ENCODE data around the gene HPF1. TPM values are rescaled to one million over a fixed set of nuclear protein-coding genes. Genes with fewer than 3 reads are reported as not detected.
"Not testable (repeated sequence)": the region's sequence is repeated elsewhere in the genome, so short reads cannot be mapped to it uniquely, and the experiment has no call there.

HPF1 gene
- total RNA-seq, 1 experiment from 2014 or later: 18.2 TPM

- no peaks in the 10 kb centered on the region for H3K36me3 ChIP-seq (ENCODE audit: insufficient read depth, low read length)
- H3K27ac ChIP-seq (ENCODE audit: low read length): no peak overlapping the region
- H3K9ac ChIP-seq (ENCODE audit: low read length): no peak overlapping the region
- H3K9me3 ChIP-seq (ENCODE audit: low read length): no peaks in the 10 kb centered on the region
- no peak for DNase-seq
- H2AFZ ChIP-seq (ENCODE audit: low read length): no peak overlapping the region
- H3K4me3 ChIP-seq (ENCODE audit: low read length): no peak overlapping the region
- H3K27me3 ChIP-seq (ENCODE audit: low read length): no peaks in the 10 kb centered on the region
- H3K4me2 ChIP-seq (ENCODE audit: low read depth, low read length, poor library complexity, severe bottlenecking): no peak overlapping the region
- no peaks in the 10 kb centered on the region for H4K20me1 ChIP-seq (ENCODE audit: insufficient read depth, low read depth, low read length)
- H3K9me2 ChIP-seq (replicated peaks; ENCODE audit: insufficient read depth, low read length): no peaks in the 10 kb centered on the region
- H3K4me1 ChIP-seq (ENCODE audit: low read length): peaks cover 5% of the 10 kb centered on the region
- no peaks in the 10 kb centered on the region; the same call in 1 of the 2 replicates for H3K79me2 ChIP-seq (ENCODE audit: low read length)
Measured at GRCh38 chr4:169761846-169762245, 4.1 kb upstream of the HPF1 start.

DNA sequence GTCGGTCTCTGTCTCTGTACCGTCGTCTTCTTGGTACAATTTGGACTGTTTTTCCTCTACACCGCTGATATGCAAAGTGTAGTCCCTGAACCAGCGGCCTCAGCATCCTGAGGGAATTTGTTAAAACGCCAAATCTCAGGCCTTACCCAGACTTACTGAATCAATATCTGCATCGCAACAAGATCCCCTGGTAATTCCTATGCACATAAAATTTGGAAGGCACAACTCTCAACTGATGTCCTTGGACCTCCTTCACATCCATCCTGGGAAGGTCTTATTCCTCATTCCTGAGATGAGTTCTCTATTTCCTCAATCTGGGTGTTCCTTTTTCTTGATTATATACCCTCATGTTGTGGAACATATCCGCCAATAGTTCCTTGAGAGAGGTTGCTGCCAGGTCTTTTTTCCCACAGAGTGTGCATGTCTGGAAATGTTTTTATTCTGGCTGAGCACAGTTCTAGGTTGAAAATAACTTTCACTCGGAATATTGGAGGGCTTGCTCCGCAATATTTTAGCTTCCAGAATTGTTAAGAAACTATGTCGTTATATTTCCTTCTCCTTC lies 738 bp upstream of the HPF1 start:
- Histone ChIP-seq H3K9me3 (ENCODE audit: low read length) (no peaks in the 10 kb centered on the region), H3K4me2 (ENCODE audit: low read depth, low read length, poor library complexity, severe bottlenecking) (peak overlapping the region; percentile 78), H3K4me1 (ENCODE audit: low read length) (peaks cover 14% of the 10 kb centered on the region), H3K36me3 (ENCODE audit: insufficient read depth, low read length) (no peaks in the 10 kb centered on the region), H3K9ac (ENCODE audit: low read length) (peak overlapping the region; percentile 81), H4K20me1 (ENCODE audit: insufficient read depth, low read depth, low read length) (no peaks in the 10 kb centered on the region), H2AFZ (ENCODE audit: low read length) (peak overlapping the region; percentile 71; the same call in 1 of the 2 replicates), H3K9me2 (replicated peaks; ENCODE audit: insufficient read depth, low read length) (no peaks in the 10 kb centered on the region), H3K27me3 (ENCODE audit: low read length) (no peaks in the 10 kb centered on the region), H3K27ac (ENCODE audit: low read length) (no peak overlapping the region), H3K79me2 (ENCODE audit: low read length) (peaks cover 24% of the 10 kb centered on the region), H3K4me3 (ENCODE audit: low read length) (peak overlapping the region; percentile 19; the same call in 1 of the 2 replicates)
- no peak for DNase-seq

DNA sequence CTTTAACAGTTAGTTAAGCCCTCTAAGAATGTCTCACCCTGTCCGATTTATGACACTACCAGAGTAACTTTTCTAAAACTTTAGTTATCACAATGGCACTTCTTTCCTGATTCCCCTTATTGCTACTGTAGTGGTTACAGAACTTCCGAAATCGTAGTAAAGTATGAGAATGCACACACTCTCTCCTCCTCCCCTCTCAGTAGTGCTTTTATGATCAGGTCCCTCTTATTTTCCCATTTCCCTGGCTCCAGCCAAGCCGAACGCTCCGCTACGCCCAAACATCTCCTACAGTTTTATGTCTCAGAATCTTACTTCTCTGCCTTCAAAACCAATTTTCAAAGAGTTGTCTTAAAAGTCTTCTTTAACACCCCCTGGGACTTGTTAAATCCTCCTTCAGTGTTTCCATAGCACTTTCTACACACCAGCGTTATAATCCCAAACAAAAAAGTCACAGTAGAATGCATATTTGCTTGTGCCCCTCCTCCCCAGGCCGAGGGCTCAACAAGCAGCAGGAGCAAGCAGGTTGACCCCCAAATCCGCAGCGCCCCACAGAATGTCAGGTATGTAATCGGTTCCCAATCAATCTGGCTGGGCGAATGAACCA lies 671 bp downstream of the HPF1 start:
- Histone ChIP-seq H3K9me2 (replicated peaks; ENCODE audit: insufficient read depth, low read length) (no peaks in the 10 kb centered on the region), H2AFZ (ENCODE audit: low read length) (peak overlapping the region; percentile 24; the same call in 1 of the 2 replicates), H3K4me3 (ENCODE audit: low read length) (peak overlapping the region; percentile 91), H3K36me3 (ENCODE audit: insufficient read depth, low read length) (no peaks in the 10 kb centered on the region), H3K27ac (ENCODE audit: low read length) (no peak overlapping the region), H4K20me1 (ENCODE audit: insufficient read depth, low read depth, low read length) (no peaks in the 10 kb centered on the region), H3K4me1 (ENCODE audit: low read length) (peaks cover 14% of the 10 kb centered on the region), H3K4me2 (ENCODE audit: low read depth, low read length, poor library complexity, severe bottlenecking) (peak overlapping the region; percentile 78), H3K9me3 (ENCODE audit: low read length) (no peaks in the 10 kb centered on the region), H3K9ac (ENCODE audit: low read length) (peak overlapping the region; percentile 81), H3K79me2 (ENCODE audit: low read length) (peaks cover 24% of the 10 kb centered on the region), H3K27me3 (ENCODE audit: low read length) (no peaks in the 10 kb centered on the region)
- peak; percentile 42 for DNase-seq

DNA sequence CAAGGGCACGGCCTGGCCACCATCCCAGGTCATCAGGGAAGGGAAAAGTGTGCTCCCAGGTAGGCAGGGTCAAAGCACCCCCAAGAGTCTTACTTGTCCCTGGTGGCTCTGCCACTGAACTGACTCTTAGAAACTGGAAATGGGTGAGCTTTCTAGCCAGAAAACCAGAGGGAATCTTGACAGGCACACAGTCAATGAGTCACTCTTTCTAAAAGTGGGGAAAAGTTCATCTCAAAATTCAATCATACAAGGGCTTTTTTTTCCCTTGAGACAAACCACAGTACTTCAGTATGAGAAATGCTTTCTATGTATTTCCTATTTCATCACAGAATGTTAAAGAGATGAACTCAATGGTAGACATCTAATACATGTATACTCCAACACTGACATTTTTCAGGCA lies 12.5 kb downstream of the HPF1 start:
- H3K9ac ChIP-seq (ENCODE audit: low read length): no peak overlapping the region
- H4K20me1 ChIP-seq (ENCODE audit: insufficient read depth, low read depth, low read length): no peaks in the 10 kb centered on the region
- H3K79me2 ChIP-seq (ENCODE audit: low read length): no peaks in the 10 kb centered on the region; the same call in 1 of the 2 replicates
- no peak overlapping the region for H3K27ac ChIP-seq (ENCODE audit: low read length)
- no peaks in the 10 kb centered on the region for H3K36me3 ChIP-seq (ENCODE audit: insufficient read depth, low read length)
- H2AFZ ChIP-seq (ENCODE audit: low read length): no peak overlapping the region
- H3K27me3 ChIP-seq (ENCODE audit: low read length): no peaks in the 10 kb centered on the region
- H3K9me2 ChIP-seq (replicated peaks; ENCODE audit: insufficient read depth, low read length): no peaks in the 10 kb centered on the region
- no peaks in the 10 kb centered on the region for H3K4me1 ChIP-seq (ENCODE audit: low read length)
- no peak overlapping the region for H3K4me3 ChIP-seq (ENCODE audit: low read length)
- H3K4me2 ChIP-seq (ENCODE audit: low read depth, low read length, poor library complexity, severe bottlenecking): no peak overlapping the region
- DNase-seq: no peak
- H3K9me3 ChIP-seq (ENCODE audit: low read length): no peaks in the 10 kb centered on the region

DNA sequence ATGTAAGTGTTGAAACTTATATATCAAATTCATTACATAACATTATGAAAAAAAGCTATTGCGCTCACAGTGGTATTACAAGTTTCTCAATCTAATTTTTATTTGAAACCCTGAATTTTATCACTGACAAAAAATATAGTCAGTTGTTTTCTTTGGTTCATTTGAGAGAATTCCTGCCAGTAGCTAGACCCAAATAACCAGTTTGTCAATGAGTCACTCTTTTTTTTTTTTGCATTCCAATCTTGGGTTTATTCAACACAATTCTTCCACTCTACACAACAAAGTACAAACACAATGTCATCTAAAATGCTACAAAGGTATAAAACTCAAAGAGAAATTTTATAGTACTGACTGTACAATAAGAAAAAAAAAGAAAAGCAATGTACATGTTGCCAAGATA lies 13.1 kb downstream of the HPF1 start:
- Histone ChIP-seq H3K4me3 (ENCODE audit: low read length) (no peak overlapping the region), H3K27ac (ENCODE audit: low read length) (no peak overlapping the region), H3K9me2 (replicated peaks; ENCODE audit: insufficient read depth, low read length) (no peaks in the 10 kb centered on the region), H3K27me3 (ENCODE audit: low read length) (no peaks in the 10 kb centered on the region), H3K9ac (ENCODE audit: low read length) (no peak overlapping the region), H3K4me1 (ENCODE audit: low read length) (no peaks in the 10 kb centered on the region), H4K20me1 (ENCODE audit: insufficient read depth, low read depth, low read length) (no peaks in the 10 kb centered on the region), H3K79me2 (ENCODE audit: low read length) (no peaks in the 10 kb centered on the region; the same call in 1 of the 2 replicates), H3K9me3 (ENCODE audit: low read length) (no peaks in the 10 kb centered on the region), H3K4me2 (ENCODE audit: low read depth, low read length, poor library complexity, severe bottlenecking) (no peak overlapping the region), H3K36me3 (ENCODE audit: insufficient read depth, low read length) (no peaks in the 10 kb centered on the region), H2AFZ (ENCODE audit: low read length) (no peak overlapping the region)
- DNase-seq: no peak

- no peak overlapping the region for H3K9ac ChIP-seq (ENCODE audit: low read length)
Measured at GRCh38 chr4:169741569-169741968, 16.2 kb downstream of the HPF1 start.

DNA sequence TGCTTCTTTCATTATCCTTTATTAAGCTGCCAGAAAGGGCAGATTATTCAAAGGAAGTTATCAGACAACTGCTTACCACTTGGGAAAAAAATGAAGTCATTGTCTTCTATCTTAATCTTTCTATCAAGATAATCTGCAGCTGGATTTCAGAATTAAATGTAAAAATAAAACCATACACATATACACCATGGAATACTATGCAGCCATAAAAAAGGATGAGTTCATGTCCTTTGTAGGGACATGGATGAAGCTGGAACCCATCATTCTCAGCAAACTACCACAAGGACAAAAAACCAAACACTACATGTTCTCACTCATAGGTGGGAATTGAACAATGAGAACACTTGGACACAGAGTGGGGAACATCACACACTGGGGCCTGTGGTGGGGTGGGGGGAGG lies 19.1 kb downstream of the HPF1 start:
- not testable (repeated sequence) for H3K27me3 ChIP-seq (ENCODE audit: low read length); H3K9me2 ChIP-seq (replicated peaks; ENCODE audit: insufficient read depth, low read length); H3K36me3 ChIP-seq (ENCODE audit: insufficient read depth, low read length); H4K20me1 ChIP-seq (ENCODE audit: insufficient read depth, low read depth, low read length); H3K27ac ChIP-seq (ENCODE audit: low read length); H3K9me3 ChIP-seq (ENCODE audit: low read length); H3K4me1 ChIP-seq (ENCODE audit: low read length); H3K4me3 ChIP-seq (ENCODE audit: low read length); H3K9ac ChIP-seq (ENCODE audit: low read length); H3K79me2 ChIP-seq (ENCODE audit: low read length); H3K4me2 ChIP-seq (ENCODE audit: low read depth, low read length, poor library complexity, severe bottlenecking); H2AFZ ChIP-seq (ENCODE audit: low read length); DNase-seq

More at GRCh38 chr4:169741569-169741968, 16.2 kb downstream of the HPF1 start:
- H3K79me2 ChIP-seq (ENCODE audit: low read length): no peaks in the 10 kb centered on the region; the same call in 1 of the 2 replicates
- no peaks in the 10 kb centered on the region for H4K20me1 ChIP-seq (ENCODE audit: insufficient read depth, low read depth, low read length)
- DNase-seq: no peak
- H3K27me3 ChIP-seq (ENCODE audit: low read length): no peaks in the 10 kb centered on the region
- no peaks in the 10 kb centered on the region for H3K4me1 ChIP-seq (ENCODE audit: low read length)
- H2AFZ ChIP-seq (ENCODE audit: low read length): no peak overlapping the region
- no peak overlapping the region for H3K27ac ChIP-seq (ENCODE audit: low read length)
- H3K4me2 ChIP-seq (ENCODE audit: low read depth, low read length, poor library complexity, severe bottlenecking): no peak overlapping the region
- no peaks in the 10 kb centered on the region for H3K36me3 ChIP-seq (ENCODE audit: insufficient read depth, low read length)
- no peaks in the 10 kb centered on the region for H3K9me3 ChIP-seq (ENCODE audit: low read length)
- no peaks in the 10 kb centered on the region for H3K9me2 ChIP-seq (replicated peaks; ENCODE audit: insufficient read depth, low read length)
- no peak overlapping the region for H3K4me3 ChIP-seq (ENCODE audit: low read length)

DNA sequence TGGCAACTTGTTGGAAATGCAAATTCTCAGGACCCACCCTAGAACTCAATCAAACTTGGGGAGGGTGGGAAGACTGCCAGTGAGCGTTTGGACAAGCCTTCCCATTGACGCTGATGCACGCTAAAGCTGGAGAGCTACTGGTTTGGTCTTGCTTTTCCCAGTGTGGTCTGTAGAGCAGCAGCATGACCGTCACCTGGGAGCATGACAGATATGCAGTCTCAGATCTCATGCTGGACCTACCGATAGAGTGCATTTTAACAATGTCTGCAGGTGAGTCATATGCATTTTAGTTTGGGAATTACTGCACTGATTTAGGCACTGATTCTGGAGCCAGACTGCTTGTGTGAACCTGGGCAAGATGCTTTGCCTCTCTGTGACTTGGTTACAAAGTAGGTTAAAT lies 27.2 kb downstream of the HPF1 start:
- no peak overlapping the region for H3K4me2 ChIP-seq (ENCODE audit: low read depth, low read length, poor library complexity, severe bottlenecking)
- H4K20me1 ChIP-seq (ENCODE audit: insufficient read depth, low read depth, low read length): no peaks in the 10 kb centered on the region
- H3K4me1 ChIP-seq (ENCODE audit: low read length): no peaks in the 10 kb centered on the region
- DNase-seq: no peak
- H3K36me3 ChIP-seq (ENCODE audit: insufficient read depth, low read length): no peaks in the 10 kb centered on the region
- no peak overlapping the region for H2AFZ ChIP-seq (ENCODE audit: low read length)
- no peaks in the 10 kb centered on the region for H3K79me2 ChIP-seq (ENCODE audit: low read length)
- H3K9me3 ChIP-seq (ENCODE audit: low read length): no peaks in the 10 kb centered on the region
- H3K27me3 ChIP-seq (ENCODE audit: low read length): no peaks in the 10 kb centered on the region
- H3K9me2 ChIP-seq (replicated peaks; ENCODE audit: insufficient read depth, low read length): no peaks in the 10 kb centered on the region
- H3K27ac ChIP-seq (ENCODE audit: low read length): no peak overlapping the region
- no peak overlapping the region for H3K4me3 ChIP-seq (ENCODE audit: low read length)
- H3K9ac ChIP-seq (ENCODE audit: low read length): no peak overlapping the region
